COR-L47 (cell line): ENCODE results near the gene UBE2M.
"Not testable (repeated sequence)": the region's sequence is repeated elsewhere in the genome, so short reads cannot be mapped to it uniquely, and the experiment has no call there.

Experiments
- DNase-seq: peaks from one replicate; lab custom pipeline; 2025; lab: John Stamatoyannopoulos, UW

UBE2M gene

DNA sequence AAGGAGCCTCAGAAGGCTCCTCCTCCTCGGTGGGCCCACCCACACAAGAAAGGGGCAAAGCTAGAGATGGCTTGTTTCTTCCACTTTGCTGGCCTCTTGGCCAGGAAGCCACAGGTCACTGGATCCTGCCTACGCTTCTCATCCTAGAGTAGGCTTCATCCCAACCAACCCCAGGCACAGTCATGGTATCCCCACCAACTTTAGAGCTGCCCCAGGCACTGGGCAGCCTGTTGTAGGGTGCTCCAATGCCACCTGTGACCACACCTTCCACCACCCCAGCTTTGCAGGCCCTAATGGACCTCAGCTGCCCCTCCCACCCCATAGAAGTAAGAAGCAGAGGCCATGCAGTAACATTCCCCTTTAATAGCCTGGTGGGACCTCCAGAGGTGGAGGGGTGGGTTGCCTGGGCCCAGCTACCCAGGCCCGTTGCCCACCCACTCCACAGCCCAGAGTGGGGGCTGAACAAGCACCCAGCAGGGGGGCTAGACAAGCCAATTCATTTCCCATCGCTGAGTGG lies 3.0 kb downstream of the UBE2M start:
- no peak for DNase-seq

DNA sequence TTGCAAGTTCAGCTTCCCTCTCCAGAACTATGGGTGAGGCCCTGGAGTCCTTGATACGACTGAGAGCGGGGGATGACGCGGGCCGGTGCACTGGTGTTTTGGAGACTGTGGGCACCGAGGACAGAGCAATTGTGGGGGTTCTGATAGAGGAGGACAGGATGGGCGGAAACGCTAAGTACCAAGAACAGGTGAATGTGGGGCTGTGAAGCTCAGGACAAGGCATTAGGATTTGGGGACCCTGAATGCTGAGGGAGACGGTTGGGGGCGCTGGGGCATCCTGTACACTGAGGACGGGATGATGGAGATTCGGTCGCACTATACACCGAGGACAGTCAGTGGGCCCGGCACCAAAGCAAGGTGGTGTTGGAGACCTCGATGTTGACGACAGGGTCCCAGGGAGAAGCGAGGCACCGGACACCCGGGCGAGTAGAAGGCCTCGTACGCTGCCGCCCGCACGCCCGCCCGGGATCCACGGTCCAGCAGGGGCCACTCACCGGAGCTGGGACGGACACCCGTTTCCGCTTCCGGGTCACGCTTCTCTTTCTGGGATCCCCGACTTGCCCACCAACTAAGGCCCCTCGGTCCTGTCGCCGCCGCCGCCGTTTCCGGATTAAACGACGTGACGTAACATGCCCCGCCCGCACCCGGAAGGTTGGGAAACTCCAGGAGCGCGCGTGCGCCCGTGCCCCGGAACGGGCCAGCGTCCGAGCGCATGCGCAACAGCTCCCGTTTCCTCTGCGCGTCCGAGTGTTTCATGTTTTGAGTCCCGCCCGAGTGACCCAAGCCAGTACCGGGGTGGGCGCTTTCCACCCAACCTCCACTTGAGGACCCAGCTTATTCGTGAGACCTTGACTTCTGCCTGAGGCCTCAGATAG lies 3.7 kb downstream of the UBE2M start, which contains the start of gene CHMP2A:
Gene CHMP2A, minus strand, starts transcription at position 612 of the 875 bp plus-strand sequence. CDS start 893 bp downstream, outside the sequence.
- no peak for DNase-seq

DNA sequence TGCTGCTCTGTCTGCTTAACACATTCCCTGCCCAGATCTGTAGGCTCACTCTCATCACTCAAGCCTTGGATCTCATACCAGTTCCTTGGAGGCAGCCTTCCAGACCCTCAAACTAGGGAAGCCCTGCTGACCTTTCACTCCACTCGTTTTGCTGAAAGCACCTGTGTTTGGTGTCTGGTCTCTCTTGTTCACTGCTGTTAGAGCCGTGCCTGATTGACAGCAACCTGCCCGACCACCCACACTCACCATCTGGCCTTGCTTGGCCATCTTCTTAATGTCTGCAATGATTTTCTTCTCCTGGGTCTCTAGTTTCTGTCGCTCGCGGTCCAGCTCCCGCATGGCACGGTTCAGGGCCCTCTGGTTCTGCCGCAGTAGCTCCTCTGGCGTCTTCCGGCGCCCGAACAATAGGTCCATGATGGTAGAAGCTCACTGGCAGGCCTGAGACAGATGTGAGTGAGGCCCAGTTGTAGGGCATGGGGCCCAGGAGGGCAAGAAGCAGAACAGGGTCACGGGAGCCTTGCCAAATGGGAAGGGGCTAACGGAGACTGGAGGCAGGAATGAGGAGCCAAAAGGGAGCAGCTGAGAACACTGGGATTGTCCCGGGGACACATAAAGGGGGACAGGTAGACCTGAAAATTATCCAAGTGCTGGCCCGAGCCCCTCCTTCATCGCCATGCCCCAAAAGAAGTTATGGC lies 4.5 kb downstream of the UBE2M start:
- no peak for DNase-seq

DNA sequence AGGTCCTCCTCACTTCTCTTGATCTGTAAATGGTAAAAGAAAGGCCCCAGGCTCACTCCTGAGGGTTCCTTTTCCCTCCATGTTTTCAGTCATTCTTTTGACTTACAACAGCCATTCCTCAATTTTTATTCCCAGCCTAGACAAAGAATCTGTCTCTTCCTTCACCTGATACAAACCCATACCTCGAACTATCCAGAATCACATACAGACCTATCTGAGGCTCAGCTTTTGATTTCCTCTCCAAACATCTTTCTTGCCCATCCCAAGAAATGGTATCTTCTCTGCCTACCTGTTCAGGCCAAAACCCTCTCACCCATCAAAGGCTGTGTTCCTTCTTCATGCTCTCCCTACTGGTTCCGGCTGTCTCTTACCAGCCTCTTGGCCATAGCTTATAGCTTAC lies 5.8 kb downstream of the UBE2M start:
- no peak for DNase-seq

DNA sequence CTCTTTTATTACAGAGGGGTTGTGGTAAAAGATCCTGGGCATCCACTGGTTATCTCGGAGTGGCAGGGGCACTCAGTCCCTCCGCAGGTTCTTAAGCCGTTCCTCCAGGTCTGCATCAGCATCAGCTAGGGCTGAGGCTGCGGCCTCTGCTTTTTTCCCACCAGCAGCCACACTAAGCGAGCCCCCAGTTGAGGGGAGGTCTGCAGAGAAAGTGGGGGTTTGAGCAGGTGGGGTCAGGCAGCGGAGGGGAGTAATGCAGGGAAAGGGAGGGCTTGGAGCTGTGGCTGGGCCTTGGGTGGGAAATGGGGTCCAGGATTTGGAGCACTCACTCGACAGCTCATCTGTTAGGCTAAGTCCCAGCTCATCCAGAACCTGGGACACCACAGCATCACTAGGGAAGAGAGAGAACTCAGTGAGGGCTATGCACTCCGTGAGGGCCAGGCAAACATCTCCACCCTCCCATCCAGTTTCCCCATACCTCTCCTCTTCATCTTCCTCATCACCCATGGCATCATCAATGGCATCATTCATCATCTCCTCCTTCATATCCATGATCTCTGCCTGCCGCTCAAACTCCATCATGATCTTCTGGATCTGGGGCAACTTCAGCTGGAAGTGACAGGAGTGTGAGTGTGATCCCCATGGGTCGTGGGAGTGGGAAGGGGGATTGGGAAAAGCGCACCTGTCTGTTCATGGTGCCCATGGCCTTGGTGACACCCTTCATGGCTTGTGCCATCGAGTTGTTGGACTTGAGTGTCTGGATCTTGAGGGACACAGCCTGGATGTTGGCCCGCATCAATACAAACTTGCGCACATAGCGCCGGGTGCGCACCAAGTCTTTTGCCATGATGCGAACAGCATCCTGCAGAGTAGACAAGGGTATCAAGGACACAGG lies 6.6 kb downstream of the UBE2M start:
- no peak for DNase-seq

DNA sequence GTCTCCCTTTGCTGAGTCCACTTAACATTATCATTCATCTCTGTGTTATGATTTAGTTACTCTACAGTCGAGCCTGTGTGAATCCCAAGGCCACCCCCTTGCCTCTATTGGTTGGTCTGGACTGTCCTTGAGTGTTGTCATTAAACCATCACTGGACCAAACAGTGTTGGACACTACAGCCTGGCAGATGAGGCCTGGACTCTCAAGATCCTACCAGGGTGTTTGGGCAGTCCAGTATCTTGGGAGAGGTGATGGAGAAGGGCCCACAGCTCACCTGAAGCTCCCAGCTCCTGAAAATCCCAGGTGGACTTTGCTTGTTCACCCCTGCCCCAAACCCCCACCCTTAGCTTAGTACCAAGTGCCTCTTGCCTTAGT lies 7.3 kb downstream of the UBE2M start:
- no peak for DNase-seq

DNA sequence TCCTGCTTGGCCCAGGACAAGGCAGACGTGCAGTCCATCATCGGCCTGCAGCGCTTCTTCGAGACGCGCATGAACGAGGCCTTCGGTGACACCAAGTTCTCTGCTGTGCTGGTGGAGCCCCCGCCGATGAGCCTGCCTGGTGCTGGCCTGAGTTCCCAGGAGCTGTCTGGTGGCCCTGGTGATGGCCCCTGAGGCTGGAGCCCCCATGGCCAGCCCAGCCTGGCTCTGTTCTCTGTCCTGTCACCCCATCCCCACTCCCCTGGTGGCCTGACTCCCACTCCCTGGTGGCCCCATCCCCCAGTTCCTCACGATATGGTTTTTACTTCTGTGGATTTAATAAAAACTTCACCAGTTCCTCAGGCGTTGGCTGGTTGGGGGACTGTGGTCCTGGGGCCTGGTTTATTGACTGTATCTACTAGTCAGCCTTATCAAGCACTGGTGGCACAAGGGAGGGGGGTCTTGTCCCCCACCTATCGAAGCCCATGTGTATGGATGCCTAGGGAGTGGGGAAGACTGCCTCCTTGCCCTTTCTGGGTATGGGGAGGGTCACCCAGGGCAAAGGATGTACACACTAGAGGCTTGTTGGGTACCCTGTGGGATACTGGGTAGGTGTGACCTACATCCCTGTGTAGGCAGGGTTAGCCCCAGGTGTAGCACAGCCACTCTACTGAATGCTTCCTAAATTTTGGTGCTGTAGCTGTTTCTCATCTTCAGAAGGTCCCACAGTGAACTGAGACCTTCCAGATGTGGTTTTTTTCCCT lies 7.9 kb downstream of the UBE2M start:
- no peak for DNase-seq

DNA sequence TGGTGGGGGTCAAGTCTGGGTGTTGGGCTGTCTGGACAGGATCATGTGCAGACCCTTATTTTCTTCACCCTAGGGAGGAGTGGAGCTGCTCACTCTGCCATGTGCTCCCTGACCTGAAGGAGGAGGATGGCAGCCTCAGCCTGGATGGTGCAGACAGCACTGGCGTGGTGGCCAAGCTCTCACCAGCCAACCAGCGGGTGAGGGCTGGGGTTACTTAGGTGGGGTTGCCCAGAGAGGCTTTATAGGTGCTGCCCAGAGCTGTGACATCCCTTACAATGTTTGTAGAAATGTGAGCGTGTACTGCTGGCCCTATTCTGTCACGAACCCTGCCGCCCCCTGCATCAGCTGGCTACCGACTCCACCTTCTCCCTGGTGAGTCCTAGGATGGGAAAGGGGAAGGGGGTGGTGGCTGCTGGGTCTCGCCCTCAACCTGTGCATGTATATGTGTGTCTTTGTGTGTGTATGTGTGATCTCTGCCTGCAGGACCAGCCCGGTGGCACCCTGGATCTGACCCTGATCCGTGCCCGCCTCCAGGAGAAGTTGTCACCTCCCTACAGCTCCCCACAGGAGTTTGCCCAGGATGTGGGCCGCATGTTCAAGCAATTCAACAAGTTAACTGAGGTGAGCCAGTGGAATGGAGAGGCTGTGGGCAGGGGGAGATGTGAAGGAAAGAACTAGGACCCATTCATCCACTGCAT lies 8.6 kb downstream of the UBE2M start:
- DNase-seq, result no peak

DNA sequence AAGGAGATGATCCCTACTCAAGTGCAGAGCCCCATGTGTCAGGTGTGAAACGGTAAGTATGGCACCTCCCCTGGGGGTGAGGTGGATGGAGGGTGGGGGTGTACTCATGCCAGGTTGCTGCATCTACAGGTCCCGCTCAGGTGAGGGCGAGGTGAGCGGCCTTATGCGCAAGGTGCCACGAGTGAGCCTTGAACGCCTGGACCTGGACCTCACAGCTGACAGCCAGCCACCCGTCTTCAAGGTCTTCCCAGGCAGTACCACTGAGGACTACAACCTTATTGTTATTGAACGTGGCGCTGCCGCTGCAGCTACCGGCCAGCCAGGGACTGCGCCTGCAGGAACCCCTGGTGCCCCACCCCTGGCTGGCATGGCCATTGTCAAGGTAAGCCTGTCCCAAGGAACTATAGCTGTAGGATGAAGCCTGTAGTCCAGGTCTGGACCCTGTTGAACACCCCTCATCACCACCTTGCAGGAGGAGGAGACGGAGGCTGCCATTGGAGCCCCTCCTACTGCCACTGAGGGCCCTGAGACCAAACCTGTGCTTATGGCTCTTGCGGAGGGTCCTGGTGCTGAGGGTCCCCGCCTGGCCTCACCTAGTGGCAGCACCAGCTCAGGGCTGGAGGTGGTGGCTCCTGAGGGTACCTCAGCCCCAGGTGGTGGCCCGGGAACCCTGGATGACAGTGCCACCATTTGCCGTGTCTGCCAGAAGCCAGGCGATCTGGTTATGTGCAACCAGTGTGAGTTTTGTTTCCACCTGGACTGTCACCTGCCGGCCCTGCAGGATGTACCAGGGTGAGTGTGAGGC lies 9.3 kb downstream of the UBE2M start:
- no peak for DNase-seq

DNA sequence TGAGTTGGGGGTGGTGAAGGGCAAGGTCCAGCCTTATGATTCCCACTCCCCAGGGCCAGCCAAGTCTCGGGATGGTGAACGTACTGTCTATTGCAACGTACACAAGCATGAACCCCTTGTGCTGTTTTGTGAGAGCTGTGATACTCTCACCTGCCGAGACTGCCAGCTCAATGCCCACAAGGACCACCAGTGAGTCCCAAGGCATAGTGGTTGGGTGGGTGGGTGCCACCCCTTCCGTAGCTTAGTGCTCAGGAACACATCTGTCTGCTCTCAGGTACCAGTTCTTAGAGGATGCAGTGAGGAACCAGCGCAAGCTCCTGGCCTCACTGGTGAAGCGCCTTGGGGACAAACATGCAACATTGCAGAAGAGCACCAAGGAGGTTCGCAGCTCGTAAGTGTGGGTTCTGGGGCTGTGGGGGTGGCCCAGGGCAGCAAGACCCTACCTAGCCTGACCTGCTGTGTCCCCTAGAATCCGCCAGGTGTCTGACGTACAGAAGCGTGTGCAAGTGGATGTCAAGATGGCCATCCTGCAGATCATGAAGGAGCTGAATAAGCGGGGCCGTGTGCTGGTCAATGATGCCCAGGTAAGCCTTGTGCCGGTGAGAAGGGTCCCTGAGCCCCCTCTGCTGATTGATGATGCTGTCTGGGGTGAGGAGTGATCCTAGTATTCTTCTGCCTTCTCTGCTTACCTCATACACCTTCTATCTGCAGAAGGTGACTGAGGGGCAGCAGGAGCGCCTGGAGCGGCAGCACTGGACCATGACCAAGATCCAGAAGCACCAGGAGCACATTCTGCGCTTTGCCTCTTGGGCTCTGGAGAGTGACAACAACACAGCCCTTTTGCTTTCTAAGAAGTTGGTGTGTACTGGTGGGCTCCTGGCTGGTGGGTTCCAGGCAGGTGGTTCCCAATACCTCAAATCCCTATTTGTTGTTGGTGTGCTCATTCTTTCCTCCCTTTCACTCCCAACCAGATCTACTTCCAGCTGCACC lies 10.8 kb downstream of the UBE2M start:
- no peak for DNase-seq

DNA sequence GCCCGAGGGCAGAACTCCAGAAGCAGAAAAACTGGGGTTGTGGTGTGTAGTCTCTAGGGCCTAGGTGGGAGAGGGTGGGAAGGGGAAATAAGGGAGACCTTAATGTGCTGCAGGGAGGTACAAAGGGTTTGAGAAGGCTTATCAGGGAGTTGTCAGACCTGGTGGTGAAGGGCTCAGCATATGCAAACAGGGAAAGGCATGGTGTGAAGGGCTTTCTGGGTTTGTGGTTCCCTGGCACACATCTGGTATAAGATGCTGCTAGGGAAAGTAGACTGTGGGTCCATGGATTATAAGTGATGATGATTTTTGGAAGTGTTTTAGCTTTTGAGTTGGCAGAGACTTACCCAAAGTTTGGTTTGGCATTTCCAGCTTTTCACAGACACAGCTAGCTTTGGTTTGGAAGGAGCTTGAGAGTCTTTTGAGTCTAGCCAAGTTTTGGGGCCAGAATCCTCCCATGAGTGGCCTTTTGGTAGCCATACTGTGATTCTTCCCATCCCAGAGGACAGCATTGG lies 12.3 kb downstream of the UBE2M start:
- no peak for DNase-seq

DNA sequence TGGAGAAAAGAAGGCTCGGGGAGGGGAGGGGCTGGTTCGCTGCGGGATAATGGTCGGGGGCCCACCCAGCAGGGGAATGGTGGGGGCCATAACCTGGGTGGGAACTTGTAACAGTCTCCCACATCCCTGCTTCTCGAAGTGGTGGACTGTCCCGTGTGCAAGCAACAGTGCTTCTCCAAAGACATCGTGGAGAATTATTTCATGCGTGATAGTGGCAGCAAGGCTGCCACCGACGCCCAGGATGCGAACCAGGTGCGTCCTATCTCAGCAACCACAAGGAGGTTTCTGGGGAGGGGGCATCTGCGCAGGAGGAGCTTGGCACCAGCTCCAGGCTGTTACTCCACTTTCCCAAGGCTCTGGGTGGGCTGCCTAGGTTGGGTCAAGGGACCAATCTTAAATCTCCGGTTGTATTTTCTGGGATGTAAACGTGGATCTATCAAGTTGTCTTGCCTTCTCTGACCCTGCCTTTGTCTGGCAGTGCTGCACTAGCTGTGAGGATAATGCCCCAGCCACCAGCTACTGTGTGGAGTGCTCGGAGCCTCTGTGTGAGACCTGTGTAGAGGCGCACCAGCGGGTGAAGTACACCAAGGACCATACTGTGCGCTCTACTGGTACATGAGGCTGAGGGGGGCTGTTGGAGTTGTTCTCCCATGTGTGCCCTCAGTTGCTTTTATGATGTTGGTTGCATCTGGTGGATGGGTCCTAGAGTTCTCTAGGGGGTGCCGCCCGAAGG lies 13.0 kb downstream of the UBE2M start:
- no peak for DNase-seq

DNA sequence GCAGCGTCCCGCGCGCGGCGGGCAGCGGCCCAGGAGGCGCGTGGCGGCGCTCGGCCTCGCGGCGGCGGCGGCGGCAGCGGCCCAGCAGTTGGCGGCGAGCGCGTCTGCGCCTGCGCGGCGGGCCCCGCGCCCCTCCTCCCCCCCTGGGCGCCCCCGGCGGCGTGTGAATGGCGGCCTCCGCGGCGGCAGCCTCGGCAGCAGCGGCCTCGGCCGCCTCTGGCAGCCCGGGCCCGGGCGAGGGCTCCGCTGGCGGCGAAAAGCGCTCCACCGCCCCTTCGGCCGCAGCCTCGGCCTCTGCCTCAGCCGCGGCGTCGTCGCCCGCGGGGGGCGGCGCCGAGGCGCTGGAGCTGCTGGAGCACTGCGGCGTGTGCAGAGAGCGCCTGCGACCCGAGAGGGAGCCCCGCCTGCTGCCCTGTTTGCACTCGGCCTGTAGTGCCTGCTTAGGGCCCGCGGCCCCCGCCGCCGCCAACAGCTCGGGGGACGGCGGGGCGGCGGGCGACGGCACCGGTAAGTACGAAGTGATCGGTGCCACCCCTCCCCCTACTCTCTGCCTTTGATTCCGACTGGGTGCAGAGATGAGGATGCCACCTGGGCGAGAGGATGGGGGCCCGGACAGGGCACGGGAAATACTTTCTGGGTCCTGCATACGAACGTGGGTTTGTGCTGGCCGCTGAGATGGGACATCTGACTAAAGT lies 13.7 kb downstream of the UBE2M start:
- DNase-seq, result no peak

DNA sequence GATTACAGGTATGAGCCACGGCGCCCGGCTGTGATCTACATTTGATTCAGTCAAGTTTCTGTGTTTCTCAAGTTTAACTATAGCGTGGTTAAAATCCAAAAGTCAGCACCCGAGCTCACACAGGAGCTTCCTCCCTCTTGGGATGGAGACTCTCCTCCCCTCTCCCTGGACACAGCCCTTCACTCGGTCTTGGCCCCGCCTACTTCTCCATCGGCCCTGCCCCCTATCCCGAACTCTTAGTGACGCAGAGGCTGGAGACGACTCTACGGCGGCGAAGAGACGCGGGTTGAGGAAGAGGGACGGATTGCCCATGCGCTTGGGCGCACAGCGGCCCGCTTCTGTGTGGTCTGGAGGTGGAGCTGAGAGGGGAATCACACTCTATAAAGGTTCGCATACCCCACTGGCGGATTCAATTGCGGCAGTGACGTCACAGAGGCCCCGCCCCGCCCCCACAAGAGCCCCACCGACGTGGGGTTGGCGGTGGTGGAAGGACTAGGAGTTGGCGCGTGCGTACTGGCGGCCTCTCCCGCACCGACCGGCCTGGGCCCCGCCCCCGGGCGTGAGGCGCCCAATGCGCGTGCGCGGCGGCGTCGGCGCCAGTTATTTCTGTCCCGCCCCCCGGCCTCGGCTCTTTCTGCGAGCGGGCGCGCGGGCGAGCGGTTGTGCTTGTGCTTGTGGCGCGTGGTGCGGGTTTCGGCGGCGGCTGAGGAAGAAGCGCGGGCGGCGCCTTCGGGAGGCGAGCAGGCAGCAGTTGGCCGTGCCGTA lies 14.4 kb downstream of the UBE2M start, which contains the start of gene TRIM28:
Gene TRIM28, plus strand, starts transcription at position 239 of the 765 bp plus-strand sequence. CDS start 694 bp downstream, outside the sequence.
- DNase-seq, result no peak

DNA sequence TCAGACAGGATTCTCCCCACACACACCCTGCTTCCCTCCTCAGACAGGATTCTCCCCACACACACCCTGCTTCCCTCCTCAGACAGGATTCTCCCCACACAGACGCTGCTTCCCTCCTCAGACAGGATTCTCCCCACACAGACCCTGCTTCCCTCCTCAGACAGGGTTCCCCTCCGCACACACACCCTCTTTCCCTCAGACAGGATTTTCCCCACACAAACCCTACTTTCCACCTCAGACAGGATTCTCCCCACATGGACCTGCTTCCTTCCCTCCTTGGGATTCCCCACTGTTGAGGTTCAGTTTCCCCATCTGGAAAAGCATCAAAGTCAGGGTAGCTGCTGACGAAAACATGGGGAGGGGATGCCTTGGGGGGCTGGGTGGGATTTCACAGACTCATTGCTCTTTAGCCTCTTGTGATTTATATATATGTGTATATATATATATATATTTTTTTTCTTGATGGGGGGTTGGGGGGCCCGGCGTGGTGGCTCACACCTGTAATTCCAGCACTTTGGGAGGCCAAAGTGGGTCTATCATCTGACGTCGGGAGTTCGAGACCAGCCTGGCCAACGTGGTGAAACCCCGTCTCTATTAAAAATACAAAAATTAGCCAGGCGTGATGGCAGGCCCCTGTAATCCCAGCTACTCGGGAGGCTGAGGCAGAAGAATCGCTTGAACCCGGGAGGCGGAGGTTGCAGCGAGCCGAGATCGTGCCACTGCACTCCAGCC lies 15.6 kb downstream of the UBE2M start:
- DNase-seq, result not testable (repeated sequence)
